Measurements from ENCODE around the gene DSCAM.
A peak's percentile ranks its signal among the peaks of the same experiment; 100 is the strongest.
"Not testable (repeated sequence)": the region's sequence is repeated elsewhere in the genome, so short reads cannot be mapped to it uniquely, and the experiment has no call there.

DSCAM gene

DNA sequence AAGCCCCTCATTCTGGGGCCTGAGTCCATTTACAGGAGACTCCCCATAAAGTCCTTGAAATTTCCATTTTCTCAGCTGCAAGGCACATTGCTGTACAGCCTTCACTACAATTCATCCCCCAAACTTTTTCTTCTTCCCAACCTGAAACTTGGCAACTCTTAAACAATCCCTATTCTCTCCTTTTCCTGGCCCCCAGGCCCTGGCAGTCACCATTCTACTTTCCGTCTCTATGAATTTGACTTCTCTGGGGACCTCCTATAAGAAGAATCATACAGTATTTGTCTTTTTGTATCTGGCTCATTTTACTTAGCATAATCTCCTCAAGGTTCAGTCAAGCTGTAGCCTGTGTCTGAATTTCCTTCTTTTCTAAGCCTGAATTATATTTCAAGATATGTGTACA lies 646.8 kb downstream of the DSCAM start:
- no peak for DNase-seq

DNA sequence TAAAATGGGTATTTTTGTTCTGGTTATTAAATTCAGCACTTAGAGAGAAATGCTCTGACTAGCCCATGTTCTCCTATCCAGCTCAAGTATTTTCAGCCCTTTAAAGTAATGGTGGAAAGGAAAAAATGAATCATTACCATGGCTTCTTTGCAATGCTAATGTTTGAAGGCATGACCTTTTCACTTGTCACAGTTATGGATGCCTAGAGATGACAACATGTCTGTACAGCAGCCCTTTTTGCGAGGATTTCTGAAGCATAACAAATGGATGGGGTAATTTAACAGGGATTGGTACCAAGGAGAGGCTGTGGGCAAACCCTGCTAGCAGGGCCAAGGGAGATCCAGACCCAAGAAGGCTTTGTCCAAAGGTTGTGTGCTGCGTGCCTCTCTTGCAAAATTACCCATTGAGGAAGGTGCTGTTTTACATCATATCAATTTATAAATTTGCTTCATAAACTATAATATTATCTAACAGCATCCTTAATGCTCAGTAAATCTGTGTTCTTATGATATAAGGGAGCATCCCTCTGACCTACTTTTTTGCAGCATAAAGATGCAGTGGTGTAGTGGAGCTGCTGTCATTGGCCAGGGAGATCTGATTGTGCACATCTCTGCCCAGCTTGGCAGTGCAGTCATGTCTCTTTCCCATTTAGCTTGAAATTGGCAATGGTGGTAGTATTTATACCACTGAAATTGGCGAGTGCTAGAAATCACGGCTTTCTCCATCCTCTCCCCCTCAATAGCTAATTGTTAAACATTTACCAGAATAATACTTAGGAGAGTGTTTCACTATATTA lies 652.6 kb downstream of the DSCAM start:
- no peak for DNase-seq

DNA sequence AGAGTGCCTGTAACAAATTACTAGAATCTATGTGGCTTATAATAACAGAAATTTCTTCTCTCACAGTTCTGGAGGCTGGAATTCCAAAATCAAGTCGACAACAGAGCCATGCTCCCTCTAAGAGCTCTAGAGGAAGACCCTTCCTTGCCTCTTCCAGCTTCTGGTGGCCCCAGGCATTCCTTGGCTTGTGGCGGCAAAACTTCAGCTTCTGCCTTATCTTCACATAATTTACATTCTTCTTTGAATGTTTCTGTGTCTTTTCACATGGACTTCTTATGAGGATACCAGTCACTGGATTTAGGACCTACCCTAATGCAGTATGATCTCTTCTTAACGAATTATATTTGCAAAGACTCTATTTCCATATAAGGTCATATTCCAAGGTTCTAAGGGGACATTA lies 655.3 kb downstream of the DSCAM start:
- no peak for DNase-seq

DNA sequence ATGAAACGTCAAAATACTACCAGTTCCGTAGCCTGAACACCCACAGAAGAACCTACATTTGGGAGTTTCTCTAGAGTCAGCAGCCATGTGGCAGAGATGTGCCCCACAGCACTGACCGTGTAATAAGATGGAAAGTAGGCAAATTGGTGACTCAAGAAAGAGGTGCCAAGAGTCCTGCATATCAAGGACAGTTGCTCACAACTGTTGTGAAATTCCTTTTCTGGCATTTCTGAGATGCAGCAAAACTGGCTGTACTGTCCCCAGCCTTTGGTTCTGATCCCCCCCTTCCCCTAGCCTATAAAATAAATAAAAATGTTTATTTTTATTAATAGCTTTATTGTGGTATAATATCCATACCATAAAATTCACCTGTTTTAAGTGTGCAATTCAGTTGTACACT lies 655.8 kb downstream of the DSCAM start:
- DNase-seq = no peak

DNA sequence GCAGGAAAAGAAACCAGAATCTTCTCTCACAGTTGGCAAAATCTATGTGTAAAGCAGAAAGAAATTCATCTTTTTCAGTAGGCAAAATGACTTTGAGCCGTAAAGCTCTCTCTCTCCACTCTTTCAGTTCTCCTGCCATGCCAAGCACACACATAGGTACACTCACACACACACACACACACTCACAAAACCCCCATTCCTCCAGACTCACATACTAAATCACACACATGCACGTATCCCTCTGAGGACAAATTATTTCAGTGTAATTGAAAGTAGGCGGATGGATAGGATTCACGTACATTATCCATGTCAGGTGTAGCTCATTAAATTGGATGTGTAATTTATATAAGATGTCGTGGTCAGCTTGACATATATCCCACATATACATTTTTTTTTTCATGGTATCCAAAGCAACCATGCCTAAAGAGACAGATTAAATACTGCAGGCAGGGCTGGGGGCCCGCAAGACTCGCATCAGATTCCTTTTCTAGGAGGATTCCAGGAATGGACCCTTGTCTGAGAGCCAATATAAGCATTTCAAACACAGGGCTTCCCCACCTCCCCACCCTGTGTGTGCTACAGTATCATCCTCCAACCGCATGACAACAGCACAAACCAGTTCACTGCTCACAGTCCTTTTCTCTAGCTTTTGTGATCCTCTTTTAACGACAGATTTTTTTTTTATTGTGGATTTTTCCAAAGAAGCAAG lies 658.9 kb downstream of the DSCAM start:
- no peak for DNase-seq

DNA sequence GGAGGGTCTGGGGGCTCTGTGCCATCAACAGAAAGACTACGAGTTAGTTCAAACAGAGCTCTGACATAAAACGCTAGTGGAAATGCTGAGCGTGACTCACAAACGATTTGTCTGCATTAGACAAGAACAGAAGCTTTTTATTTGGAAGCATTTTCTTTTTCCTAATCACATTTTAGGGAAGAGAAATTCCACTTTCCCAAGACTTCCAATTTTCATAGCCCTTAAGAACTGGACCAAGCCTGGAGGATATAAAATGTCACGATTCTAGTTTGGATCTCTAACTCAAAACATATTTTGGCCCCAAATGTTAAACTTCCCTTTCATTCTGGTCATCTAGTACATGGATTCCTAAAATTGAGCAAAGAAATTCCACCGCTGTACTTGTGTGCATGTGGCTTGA lies 659.7 kb downstream of the DSCAM start:
- DNase-seq = no peak

DNA sequence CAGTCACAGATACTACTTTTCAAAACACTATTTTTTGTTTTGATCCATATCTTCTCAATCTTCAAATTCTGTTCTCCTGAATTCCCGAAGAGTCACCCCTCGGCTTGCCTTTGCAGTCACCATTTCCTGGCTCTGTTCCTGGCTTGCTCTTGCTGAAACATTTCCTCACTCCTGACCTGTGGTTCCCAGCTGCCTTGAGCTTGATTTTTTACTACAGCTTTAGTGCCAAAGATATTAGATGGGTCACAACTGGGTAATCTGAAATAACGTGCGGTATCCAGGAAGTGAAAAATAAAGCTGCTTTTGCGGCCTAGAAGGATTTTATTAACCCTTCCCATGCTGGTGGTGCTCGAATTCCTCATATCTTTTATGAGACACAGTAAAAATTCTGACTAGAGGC lies 660.9 kb downstream of the DSCAM start:
- no peak for DNase-seq

DNA sequence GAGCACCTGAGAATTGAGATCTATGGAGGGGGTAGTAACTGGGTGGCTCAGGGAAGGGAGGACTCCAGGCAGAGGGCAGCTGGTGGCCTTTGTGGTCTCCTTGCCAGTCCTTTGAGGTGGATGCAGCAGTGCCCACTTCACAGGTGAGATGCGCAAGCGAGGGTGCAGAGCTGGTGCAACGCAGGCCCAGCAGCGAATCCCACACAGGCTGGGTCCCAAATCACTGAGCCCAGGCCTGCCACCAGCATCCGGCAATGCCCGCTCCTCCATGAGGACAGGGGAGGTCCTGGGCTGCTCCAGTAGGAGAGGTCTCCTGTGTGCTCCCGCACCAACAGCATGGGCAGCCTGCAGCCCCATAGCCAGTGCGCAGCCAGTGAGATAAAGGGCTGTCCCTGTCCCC lies 661.8 kb downstream of the DSCAM start:
- DNase-seq = no peak

DNA sequence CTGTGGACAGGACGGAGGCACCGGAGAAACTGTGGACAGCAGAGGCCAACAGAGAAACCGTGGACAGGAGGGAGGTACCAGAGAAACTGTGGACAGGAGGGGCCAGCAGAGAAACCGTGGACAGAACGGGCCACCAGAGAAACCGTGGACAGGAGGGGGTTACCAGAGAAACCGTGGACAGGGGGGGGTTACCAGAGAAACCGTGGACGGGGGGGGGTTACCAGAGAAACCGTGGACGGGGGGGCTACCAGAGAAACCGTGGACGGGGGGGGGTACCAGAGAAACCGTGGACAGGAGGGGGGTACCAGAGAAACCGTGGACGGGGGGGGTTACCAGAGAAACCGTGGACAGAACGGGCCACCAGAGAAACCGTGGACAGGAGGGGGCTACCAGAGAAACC lies 664.5 kb downstream of the DSCAM start:
- DNase-seq = not testable (repeated sequence)

DNA sequence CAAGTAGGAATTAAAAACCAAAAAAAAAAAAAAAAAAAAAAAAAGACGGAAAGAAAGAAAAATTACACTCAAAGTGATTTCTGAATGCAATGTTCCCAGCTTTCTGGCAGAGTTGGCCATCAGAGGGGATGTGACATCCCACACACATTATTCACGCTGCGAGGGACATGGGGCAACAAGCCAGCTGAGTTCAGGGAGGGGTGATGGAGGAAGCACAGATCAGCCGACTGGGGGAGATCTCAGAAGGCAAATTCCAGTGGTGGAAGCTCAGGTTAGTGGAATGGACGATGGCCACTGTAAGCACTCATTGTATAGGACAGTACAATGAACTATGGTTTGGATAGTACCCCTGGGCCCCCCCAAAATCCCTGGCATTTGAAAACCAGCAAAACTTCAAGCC lies 667.8 kb downstream of the DSCAM start:
- DNase-seq = no peak

DNA sequence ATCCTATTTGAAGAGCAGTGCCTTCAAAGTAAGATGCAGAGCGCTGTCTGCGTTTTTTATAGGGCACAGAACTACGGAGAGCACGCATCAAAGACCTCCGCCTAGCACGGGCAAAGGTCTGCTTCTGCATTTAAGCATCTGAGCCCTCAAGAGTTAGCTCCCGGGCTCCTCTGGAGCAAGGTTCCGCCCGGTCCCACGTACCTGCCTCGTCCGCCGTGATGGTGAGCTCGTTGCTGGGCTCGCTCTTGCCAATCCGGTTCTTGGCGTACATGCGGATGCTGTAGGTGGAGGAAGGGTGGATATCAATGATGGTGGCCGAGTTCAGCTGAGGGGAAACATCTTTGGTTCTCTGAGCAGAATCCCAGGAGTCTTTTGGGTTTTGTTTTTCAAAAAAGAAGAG lies 668.2 kb downstream of the DSCAM start:
- DNase-seq = no peak

DNA sequence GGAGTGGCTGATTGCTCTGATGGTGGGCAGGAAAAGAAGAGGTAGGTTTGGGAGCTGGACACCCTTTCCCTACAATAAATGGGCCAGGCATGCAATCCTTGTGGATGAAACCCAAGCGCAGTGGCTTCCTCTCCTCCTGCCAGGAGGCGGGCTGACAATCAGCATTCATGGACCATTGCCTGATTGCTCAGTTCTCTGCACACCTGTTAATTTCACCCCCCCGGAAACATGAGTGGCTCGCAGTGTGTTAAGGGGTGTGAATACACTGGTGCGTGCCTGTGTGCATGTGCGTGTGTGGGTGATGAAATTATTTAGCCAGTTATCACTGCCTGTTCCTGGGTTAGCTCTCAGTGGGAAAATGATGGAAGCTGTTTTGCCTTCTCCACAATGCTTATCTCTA lies 669.0 kb downstream of the DSCAM start:
- no peak for DNase-seq

DNA sequence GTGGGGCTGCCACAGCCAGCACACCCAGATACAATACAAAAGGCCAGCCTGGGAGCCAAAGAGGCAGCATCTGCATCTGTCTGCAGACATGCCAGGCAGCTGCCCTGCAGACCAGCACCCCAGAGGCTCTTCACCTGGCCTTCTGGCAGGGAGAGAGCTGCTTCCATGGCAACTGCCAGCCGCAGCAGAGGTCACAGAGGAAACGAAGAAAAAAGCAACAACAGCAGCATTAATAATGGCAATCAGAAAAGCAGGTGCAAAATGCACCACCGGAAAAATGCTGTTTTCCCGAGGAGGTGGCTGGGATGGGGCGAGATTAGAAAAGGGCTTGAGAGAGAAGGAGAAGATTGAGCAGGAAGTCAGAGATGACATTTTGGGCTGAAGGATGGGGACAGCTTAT lies 670.2 kb downstream of the DSCAM start:
- peak; percentile 4 for DNase-seq

DNA sequence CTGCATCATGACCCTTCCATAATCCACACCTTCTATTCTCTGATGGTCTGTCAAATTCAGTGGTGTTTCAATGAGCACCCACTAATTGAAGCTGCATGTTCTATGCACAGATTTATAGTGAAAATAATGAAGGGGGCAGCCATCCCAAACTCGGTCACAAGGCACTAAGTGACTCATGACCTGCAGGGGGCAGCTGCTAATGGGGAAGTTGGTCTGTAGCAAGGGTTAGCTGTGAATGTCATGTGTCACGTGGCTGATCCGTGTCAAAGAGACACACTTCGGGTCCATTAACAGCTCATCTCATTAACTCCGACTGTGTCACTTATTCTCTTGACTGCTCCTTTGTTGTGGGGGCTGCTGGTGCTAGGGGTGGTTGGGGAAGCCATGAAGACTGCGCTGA lies 673.1 kb downstream of the DSCAM start:
- DNase-seq = no peak

DNA sequence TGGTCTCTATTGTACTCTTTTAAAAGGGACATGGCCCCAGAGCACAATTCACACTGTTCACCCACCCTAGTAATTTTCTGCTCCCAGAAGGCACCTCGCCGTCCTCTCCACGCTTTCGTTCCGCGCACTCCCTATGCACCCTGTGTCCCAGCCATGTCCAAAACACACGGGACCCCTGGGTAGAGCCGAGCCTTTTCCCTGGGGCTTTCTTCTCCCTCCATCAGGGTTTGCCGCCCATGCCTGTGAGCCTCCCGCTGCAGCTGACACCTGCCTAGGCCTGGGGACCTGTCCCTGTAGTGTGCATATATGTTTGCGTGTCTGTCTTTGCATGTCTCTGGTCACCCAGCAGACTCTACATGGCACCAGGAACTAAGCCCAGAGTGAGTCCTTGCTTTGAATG lies 677.0 kb downstream of the DSCAM start:
- DNase-seq = no peak

DNA sequence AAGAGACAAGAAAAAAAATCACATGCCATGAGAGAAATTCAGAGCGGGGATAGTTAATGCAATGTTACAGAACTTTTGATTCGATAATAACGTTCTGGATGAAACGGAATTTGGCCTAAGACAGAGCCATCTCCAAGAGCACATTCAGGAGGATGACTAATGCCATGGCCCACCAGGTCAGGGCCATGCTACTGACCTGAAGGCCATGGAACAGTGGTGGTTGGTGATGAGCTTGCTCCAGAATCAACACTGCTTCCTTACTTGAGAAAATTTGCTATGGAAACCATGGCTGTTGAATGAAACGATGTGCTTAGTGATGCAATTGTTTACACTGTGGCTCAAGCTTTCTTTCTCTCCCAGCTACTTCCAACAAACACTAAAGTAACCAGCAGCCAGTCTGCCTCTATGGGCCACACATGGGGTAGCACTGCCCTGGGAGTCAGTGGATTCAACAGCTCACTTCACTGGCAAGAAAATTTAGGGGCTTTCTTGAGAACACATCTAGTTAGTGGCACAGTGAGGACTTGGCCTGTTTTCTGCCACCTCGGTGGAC lies 680.6 kb downstream of the DSCAM start:
- DNase-seq = no peak

DNA sequence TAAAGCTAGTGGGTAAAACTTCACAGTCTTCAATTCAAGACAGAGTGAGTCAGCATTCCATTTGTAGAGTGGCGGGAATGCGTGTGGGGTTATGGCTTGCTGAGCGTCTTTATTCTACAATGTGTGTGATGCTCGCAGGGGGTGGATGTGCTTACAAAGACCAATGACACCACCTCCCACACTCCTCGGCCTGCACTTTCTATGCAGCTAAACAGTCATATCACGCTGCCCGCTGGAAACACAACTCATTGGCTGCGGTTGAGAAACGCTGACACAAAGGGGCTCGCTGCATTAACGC lies 681.2 kb downstream of the DSCAM start:
- DNase-seq = no peak

DNA sequence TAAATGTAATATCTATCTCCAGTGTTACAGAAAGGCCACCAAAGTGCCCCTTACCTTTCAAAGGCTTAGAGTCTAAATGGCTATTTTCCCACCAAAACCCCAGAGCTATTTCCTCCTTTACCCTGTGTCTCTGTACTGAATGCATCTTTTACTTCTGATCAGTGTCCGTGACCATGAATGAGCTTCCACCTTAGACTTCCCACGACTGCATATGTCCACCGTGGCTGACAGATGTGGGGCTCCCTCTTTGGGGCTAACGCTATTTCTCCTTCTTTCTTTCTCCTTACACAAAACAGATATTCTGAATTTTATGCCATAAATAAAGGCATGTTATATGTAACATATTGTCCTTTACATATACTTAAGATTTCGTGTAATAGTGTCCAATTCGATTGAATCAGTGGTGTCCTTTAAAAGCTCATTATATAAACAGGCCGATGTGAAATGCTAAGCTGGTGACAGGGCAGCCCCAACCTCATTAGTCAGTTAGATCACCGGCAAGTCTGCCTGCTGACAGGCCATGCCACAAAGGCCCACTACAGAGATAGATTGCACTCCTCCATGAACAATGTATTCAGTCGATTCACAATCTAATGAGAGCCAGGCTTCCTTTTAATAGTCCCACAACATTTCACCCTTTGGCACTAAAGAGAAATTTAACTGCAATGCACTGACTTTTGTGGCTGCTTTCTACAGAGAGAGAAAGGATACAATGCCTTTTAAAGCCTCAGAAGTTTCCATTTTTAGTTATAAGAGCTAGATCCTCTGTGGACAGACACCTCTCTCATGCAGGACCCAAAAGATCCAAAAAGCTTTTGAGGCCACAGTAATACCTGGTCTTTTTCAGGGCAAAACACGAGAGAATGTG lies 681.8 kb downstream of the DSCAM start:
- no peak for DNase-seq

DNA sequence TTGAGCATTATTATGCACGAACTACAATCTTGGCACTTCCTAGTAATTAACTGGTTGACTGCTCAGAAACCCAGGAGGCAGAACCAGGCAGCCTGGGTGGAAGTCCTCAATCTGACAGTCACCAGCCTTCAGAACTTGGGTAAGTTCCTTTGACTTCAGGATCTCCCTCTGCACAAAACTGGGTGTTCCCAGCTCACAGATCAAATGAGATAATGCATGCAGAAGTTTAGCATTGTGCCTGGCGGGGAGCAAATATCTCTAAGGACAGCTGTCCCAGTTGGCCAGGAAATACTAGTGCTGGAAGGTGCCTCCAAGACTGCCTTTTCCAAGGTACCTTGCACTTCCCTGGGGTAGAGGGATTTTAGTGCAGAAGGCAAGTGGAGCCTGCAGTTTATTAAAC lies 684.9 kb downstream of the DSCAM start:
- no peak for DNase-seq

DNA sequence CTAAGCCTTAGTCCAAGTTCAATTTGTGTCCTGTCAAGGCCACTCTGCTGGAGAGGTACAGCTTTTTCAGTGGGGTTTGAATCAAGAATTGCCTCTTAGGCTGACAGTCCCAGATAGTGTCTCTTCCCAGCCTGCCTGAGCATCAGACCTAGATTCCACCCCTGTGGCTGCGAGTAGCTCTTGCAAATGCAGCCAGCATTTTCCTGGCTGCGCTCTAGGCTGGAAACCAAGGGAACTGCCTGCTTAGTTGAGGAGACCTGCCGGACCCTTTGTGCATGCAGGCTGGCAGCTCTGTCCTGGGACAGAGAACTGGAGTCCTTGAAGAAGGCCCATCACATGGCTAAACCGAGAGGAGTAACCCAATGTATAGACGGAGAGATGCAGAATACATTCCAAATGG lies 686.0 kb downstream of the DSCAM start:
- DNase-seq = no peak

DNA sequence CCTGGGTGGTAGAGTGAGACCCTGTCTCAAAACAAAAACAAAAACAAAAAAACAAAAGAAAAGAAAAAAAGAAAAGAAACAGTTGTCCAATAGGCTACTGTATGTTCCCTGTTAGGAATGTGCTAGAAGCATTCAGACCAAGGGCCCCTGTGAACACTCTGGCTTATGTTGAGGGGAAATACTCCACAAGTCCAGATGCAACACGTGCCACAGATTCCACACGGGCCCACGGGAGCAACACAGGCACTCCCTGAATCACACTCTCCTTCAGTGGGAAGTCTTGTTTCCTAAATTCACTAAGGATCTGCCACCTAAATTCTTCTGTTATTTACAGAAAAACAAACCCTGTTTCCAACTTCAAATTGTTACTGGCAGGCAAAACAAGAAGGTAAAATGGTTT lies 688.6 kb downstream of the DSCAM start:
- no peak for DNase-seq

DNA sequence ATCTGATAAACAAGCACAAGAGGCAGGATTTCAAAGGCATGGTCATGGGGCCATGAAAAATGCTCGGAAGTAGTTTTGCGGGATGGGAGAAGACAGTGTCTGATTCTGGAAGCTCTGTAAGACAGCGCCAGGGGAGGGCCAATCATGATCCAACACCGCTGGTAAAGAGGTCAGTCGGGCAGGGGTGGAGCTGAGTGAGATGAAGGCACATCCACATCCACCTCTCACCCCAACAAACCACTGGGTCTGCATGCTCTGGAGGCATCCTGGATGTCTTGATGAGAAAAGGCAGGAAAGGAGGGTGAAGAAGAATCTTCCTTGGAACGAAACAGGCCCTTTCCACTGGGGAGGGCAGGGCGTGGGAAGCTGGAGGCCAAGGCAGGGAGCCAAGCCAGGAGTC lies 691.4 kb downstream of the DSCAM start:
- DNase-seq = no peak

DNA sequence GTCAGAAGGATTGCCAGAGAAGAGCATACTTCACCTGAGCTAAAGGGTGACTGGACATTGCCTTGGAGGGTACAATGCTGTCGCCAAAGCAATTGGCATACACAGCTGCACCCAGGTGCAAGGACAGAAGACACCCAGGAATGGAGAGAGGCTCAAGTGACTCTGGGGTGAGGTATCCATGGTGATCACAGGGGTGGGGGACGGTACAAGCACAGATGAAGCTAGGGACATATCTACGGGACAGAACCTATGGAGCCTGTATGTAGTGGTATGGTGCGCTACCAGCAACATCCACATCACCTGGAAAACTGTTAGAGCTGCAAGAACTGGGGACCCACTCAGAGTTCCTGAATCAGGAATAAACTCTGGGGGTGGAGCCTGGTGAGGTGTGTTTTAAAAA lies 693.6 kb downstream of the DSCAM start:
- no peak for DNase-seq

DNA sequence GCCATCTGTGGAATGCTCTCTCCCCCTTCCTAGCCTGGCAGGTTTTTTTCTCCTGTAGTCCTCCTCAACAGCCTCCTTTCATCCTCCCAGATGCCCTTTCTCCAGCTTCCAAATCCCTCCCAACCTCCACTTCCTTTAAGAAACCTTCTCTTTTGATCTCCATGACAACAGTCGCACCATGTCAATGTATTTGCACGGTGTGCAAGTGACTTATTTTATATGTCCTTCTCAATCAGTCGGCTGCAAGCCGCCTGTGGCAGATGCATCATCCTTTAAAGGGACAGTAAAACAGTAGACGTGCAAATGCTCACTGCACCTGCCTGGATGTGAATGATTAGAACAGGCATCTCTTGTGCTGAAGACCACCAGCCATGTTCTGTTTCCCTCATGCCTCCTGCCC lies 694.5 kb downstream of the DSCAM start:
- DNase-seq = no peak

Measured in NCI-H524 treated with DMSO at 0.1 percent for 48 hours (cell line).